Thyroid gland (tissue), 4 donors: ENCODE data around the gene FEV. TPM values are rescaled to one million over a fixed set of nuclear protein-coding genes. Genes with fewer than 3 reads are reported as not detected.

Experiments used
- DNase-seq, 2 donors: peaks; one replicate each; pipeline ENCODE4 v3.0.0-alpha.2; 2019
- H3K27ac ChIP-seq, 3 donors: fragments of 200-600 bp; sonication (generic); 1 replicate in 2 of 3; 2 replicates in 1 of 3; pipeline ENCODE4 v1.5.1; 2016 to 2019; ENCODE audit warnings: mild to moderate bottlenecking in 1 of 3, moderate library complexity in 1 of 3
- H3K27me3 ChIP-seq: fragments of 200-600 bp; sonication (generic); one replicate; pipeline ENCODE4 v1.5.1; 2019
- H3K36me3 ChIP-seq, 2 donors: fragments of 200-600 bp; sonication (generic); one replicate each; pipeline ENCODE4 v1.5.1; 2016 to 2019
- H3K4me1 ChIP-seq, 2 donors: fragments of 200-600 bp; sonication (generic); one replicate each; pipeline ENCODE4 v1.5.1; 2017 to 2019
- H3K4me3 ChIP-seq, 3 donors: fragments of 200-600 bp; sonication (generic); replicated peaks in 1 of 3; 1 replicate in 2 of 3; 2 replicates in 1 of 3; pipeline ENCODE4 v1.5.1; 2016; ENCODE audit warnings: mild to moderate bottlenecking in 1 of 3
- H3K9me3 ChIP-seq: fragments of 200-600 bp; sonication (generic); one replicate; pipeline ENCODE4 v1.5.1; 2017
- POLR2A ChIP-seq, 2 donors: fragments of 450-650 bp; IDR thresholded peaks; one replicate each; pipeline ENCODE4 v1.6.1; 2017; ENCODE audit warnings: antibody characterized with exemption in 2 of 2, mild to moderate bottlenecking in 2 of 2, moderate library complexity in 1 of 2
- WGBS, 2 donors: methylation state at CpG; one replicate each; pipeline ENCODE4 v1.1.5; 2017; 5-methylcytosine and 5-hydroxymethylcytosine counted together
- intact Hi-C: fragments of 100-400 bp; cut with DNase I; formaldehyde crosslinking; loops from one replicate; pipeline ENCODE4 v1.15.1; 2023
- total RNA-seq, 4 donors: library from RNA; depleted of rRNA; stranded (reverse); fragments of >200 nt; gene quantifications; one replicate each; pipeline ENCODE4 v1.2.3, GENCODE V29; 2016
- TF ChIP-seq, protein P1 (sequence below), 6 experiments: fragments of 200-600 bp in 3 of 6; fragments of 450-650 bp in 3 of 6; sonication (generic) in 3 of 6; IDR thresholded peaks; one replicate each; pipeline ENCODE4 v1.5.1; 2016 to 2019; ENCODE audit warnings: antibody characterized with exemption in 6 of 6, mild to moderate bottlenecking in 2 of 6, inconsistent platforms in 1 of 6, moderate library complexity in 1 of 6

The FEV gene
- total RNA-seq, 4 donors from 2014 or later, result not detected

DNA sequence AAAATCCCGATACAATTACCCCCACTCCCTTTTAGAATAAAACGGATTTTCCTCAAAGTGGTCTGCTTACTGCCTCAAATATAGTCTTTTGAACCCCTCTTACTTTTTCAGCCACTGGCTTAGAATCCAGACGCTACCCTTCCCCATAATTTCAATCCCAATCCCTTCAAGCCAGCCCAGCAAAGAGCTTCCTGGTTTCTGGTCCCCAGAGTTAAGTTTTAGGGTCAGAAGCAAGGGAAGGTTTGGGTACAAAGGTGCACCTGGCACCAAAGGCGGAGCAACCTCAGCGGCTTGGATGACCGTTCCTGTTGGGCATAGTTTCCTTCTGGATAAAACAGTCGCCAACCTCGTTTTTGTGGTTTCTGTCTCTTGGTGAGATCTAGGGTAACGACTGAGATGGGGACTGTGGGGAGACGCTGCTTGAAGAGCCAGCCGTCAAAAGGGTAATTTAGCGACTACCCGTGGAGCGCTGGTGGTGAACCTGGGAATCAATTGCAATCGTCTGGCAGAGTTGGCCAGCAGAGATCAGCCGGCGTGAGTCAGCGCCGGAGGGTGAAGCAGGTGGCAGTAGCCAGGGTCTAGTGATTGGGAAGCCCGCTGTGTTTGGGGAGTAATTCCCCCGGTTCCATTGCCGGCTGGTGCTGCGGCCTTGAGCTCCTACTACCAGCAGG is 1.6 kb downstream of the FEV start:
- DNase-seq, result no peak
- H3K27me3 ChIP-seq, result peaks cover 45% of the 10 kb centered on the region
- no peak for TF ChIP-seq POLR2A (IDR thresholded peaks at IDR 0.05)
- TF ChIP-seq, protein P1, sequence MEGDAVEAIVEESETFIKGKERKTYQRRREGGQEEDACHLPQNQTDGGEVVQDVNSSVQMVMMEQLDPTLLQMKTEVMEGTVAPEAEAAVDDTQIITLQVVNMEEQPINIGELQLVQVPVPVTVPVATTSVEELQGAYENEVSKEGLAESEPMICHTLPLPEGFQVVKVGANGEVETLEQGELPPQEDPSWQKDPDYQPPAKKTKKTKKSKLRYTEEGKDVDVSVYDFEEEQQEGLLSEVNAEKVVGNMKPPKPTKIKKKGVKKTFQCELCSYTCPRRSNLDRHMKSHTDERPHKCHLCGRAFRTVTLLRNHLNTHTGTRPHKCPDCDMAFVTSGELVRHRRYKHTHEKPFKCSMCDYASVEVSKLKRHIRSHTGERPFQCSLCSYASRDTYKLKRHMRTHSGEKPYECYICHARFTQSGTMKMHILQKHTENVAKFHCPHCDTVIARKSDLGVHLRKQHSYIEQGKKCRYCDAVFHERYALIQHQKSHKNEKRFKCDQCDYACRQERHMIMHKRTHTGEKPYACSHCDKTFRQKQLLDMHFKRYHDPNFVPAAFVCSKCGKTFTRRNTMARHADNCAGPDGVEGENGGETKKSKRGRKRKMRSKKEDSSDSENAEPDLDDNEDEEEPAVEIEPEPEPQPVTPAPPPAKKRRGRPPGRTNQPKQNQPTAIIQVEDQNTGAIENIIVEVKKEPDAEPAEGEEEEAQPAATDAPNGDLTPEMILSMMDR (IDR thresholded peaks at IDR 0.05), result no peak
- 18% methylated on average over 17 to 23 of the region's 23 CpGs for WGBS, 2 donors
- H3K9me3 ChIP-seq, result no peaks in the 10 kb centered on the region
- H3K4me3 ChIP-seq, result no peak overlapping the region
- intact Hi-C loops, result no loop called here
- no peaks in the 10 kb centered on the region for H3K36me3 ChIP-seq
- no peak overlapping the region for H3K27ac ChIP-seq
- H3K4me1 ChIP-seq, result peaks cover 8 to 39% of the 10 kb centered on the region in 2 donors

DNA sequence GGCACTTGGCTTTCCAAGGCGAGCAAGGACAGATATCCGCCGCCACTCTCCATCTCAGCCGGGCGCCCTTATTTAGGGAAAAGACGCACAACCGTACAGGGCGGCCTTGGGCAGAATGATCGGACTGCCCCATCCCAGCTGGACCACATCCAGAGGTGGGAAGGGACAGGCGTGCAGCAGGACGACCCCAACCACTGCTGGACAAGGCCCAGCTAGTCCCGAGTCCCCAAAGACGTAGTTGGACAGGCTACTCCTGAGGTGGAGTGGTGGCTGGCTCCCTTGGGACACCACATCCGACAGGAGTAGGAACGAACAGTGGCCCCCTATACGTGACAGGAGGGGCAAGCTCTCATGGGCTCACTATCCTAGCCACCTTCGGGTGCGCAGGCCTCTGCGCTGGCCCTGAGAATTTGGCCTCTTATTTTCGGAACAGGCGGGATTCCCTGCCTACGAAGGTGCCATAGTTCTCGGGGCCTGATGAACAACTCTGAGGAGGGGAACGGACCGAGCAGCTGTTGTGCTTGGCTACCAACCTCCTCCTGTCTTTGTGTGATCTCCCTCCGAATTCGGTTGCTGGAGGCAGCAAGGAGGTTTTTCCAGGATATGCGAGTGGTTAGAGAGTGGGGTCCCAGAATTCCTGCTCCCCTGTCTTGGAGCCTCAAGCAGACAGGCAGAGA is 2.3 kb downstream of the FEV start:
- Histone ChIP-seq H3K4me3 (no peak overlapping the region), H3K4me1 (peaks cover 8 to 39% of the 10 kb centered on the region in 2 donors), H3K9me3 (no peaks in the 10 kb centered on the region), H3K27me3 (peaks cover 45% of the 10 kb centered on the region), H3K36me3 (no peaks in the 10 kb centered on the region), H3K27ac (no peak overlapping the region)
- no peak for DNase-seq
- 7 to 10% methylated on average over 8 to 23 of the region's 28 CpGs for WGBS, 2 donors
- intact Hi-C loops, result no loop called here
- TF ChIP-seq, protein P1 (IDR thresholded peaks at IDR 0.05), result no peak
- TF ChIP-seq POLR2A (IDR thresholded peaks at IDR 0.05), result no peak

DNA sequence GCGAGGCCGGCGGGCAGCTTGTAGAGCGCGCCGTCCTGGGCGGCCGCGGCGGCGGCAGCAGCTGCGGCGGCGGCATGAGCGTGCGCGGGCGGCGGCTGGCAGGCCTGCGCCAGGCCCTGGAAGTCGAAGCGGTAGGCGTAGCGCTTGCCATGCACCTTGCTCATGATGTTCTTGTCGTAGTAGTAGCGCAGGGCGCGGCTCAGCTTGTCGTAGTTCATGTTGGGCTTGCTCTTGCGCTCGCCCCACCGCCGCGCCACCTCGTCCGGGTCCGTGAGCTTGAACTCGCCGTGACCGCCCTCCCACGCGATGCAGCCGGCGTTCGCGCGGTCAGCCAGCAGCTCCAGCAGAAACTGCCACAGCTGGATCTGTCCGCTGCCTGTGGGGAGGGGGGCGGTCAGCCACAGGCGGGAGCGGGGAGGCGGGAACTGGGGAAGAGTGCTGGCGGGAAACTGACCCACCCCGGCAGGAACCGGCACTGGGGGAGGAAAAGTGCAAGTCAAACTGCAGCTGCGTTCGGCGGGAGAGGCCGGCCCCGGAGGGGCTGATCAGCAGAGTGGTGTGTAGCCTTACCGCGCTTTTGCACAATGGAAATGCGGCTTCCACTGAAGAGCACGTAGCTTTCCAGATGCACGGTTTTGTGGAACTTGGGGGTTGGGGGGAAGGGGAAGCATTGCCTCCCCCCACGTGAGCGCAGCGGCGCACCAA is 3.0 kb downstream of the FEV start:
- peak; percentile 22 to 23 for DNase-seq
- intact Hi-C loops, result no loop called here
- Histone ChIP-seq H3K27me3 (peaks cover 42% of the 10 kb centered on the region), H3K27ac (no peak overlapping the region), H3K9me3 (no peaks in the 10 kb centered on the region), H3K4me1 (peaks cover 8 to 39% of the 10 kb centered on the region in 2 donors), H3K4me3 (no peak overlapping the region), H3K36me3 (no peaks in the 10 kb centered on the region)
- TF ChIP-seq, protein P1 (IDR thresholded peaks at IDR 0.05), result no peak
- no peak for TF ChIP-seq POLR2A (IDR thresholded peaks at IDR 0.05)
- 2% methylated on average over 24 to 26 of the region's 69 CpGs for WGBS, 2 donors

DNA sequence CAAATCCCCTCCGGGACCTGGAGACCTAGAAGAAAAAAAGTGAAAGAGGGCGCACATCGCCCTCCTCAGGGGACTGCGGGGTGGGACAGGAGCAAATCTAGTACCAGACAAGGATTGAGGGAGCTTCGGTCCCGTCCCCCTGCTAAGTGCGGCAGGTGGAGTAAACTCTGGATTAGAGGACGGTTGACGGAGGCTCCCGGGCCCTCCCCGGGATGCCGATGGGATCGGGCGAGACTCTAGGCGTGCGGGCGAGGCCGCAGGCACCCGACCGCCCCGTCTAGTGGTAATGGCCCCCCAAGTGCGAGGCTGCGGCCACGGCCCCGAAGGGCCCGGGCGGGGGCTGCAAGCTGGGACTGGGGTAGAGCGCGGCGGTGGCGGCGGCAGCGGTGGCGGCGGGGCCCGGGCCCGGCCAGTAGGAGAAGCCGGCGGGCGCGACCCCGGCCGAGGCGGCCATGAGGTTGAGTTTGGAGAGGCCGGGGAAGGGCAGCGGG is 3.5 kb downstream of the FEV start:
- no peak for DNase-seq
- H3K4me3 ChIP-seq, result no peak overlapping the region
- H3K27ac ChIP-seq, result no peak overlapping the region
- H3K36me3 ChIP-seq, result no peaks in the 10 kb centered on the region
- peaks cover 8 to 39% of the 10 kb centered on the region in 2 donors for H3K4me1 ChIP-seq
- no peaks in the 10 kb centered on the region for H3K9me3 ChIP-seq
- TF ChIP-seq POLR2A (IDR thresholded peaks at IDR 0.05), result no peak
- TF ChIP-seq, protein P1 (IDR thresholded peaks at IDR 0.05), result no peak
- intact Hi-C loops, result no loop called here
- WGBS, 2 donors, result 3 to 9% methylated on average over 9 to 21 of the region's 46 CpGs
- peaks cover 41% of the 10 kb centered on the region for H3K27me3 ChIP-seq
